CD8-positive, alpha-beta memory T cell (primary cell): ENCODE measurements around the gene NKAIN2. TPM values are rescaled to one million over a fixed set of nuclear protein-coding genes. Genes with fewer than 3 reads are reported as not detected.

Experiments
- CTCF ChIA-PET: fragments of 350-600 bp; sonication (Branson Sonifier 250); formaldehyde crosslinking; loops from one replicate; lab custom pipeline; 2021; ENCODE audit warnings: antibody characterized with exemption; lab: Charles Lee
- POLR2A ChIA-PET: fragments of 350-600 bp; sonication (Branson Sonifier 250); formaldehyde crosslinking; loops from one replicate; lab custom pipeline; 2021; ENCODE audit warnings: antibody characterized with exemption; lab: Charles Lee
- DNase-seq, 5 donors: peaks; one replicate each; pipeline versions ENCODE4 v3.0.0 to v3.0.0-alpha.2; 2020 to 2022; ENCODE audit warnings: mixed read lengths in 1 of 5
- H3K27ac ChIP-seq: one replicate; pipeline ENCODE4 v1.7.0; 2013; ENCODE audit warnings: low read depth, mild to moderate bottlenecking, low read length, moderate library complexity
- H3K27me3 ChIP-seq: 2 replicates; pipeline ENCODE4 v1.7.0; 2013; ENCODE audit warnings: low read length, mild to moderate bottlenecking; ENCODE audit not compliant: insufficient read depth, poor library complexity, severe bottlenecking
- H3K36me3 ChIP-seq: 2 replicates; pipeline ENCODE4 v1.7.0; 2013; ENCODE audit warnings: mild to moderate bottlenecking, low read length, moderate library complexity; ENCODE audit not compliant: insufficient read depth
- H3K4me1 ChIP-seq: 2 replicates; pipeline ENCODE4 v1.7.0; 2013; ENCODE audit warnings: mild to moderate bottlenecking, low read length, moderate library complexity; ENCODE audit not compliant: insufficient read depth
- H3K4me3 ChIP-seq: 2 replicates; pipeline ENCODE4 v1.7.0; 2013; ENCODE audit warnings: mild to moderate bottlenecking, low read length
- H3K9me3 ChIP-seq: 2 replicates; pipeline ENCODE4 v1.7.0; 2013; ENCODE audit warnings: mild to moderate bottlenecking, low read length
- H3K27ac Mint-ChIP-seq, 8 donors: one replicate each; pipeline ENCODE4 v1.8.0; 2020 to 2021; ENCODE audit warnings: mixed read lengths in 8 of 8, mild to moderate bottlenecking in 6 of 8, inconsistent platforms in 3 of 8, moderate library complexity in 3 of 8
- H3K27me3 Mint-ChIP-seq, 2 donors: one replicate each; pipeline ENCODE4 v1.8.0; 2020 to 2021; ENCODE audit warnings: mixed read lengths in 2 of 2, mild to moderate bottlenecking in 1 of 2, moderate library complexity in 1 of 2
- H3K36me3 Mint-ChIP-seq, 3 donors: one replicate each; pipeline ENCODE4 v1.8.0; 2020 to 2021; ENCODE audit warnings: mixed read lengths in 3 of 3, inconsistent platforms in 1 of 3, mild to moderate bottlenecking in 1 of 3
- H3K4me1 Mint-ChIP-seq, 3 donors: one replicate each; pipeline ENCODE4 v1.8.0; 2020 to 2021; ENCODE audit warnings: mixed read lengths in 3 of 3, inconsistent platforms in 1 of 3, mild to moderate bottlenecking in 1 of 3
- H3K4me3 Mint-ChIP-seq, 7 donors: one replicate each; pipeline ENCODE4 v1.8.0; 2020 to 2021; ENCODE audit warnings: mixed read lengths in 7 of 7, mild to moderate bottlenecking in 6 of 7, moderate library complexity in 4 of 7, inconsistent platforms in 2 of 7
- H3K9me3 Mint-ChIP-seq, 5 donors: one replicate each; pipeline ENCODE4 v1.8.0; 2020 to 2022; ENCODE audit warnings: mixed read lengths in 5 of 5, mild to moderate bottlenecking in 3 of 5, moderate library complexity in 2 of 5, inconsistent platforms in 1 of 5
- polyA plus RNA-seq: library from polyadenylated mRNA; unstranded; fragments of 300-500 nt; fragmentation: Illumina TruSeq; gene quantifications from one replicate; pipeline ENCODE4 v1.2.3, GENCODE V29; 2021
- total RNA-seq, 2 experiments: library from RNA; stranded (reverse); gene quantifications; one replicate each; pipeline ENCODE4 v1.2.3, GENCODE V29; 2021

Gene NKAIN2
- total and polyA plus RNA-seq, 3 experiments from 2014 or later = not detected

DNA sequence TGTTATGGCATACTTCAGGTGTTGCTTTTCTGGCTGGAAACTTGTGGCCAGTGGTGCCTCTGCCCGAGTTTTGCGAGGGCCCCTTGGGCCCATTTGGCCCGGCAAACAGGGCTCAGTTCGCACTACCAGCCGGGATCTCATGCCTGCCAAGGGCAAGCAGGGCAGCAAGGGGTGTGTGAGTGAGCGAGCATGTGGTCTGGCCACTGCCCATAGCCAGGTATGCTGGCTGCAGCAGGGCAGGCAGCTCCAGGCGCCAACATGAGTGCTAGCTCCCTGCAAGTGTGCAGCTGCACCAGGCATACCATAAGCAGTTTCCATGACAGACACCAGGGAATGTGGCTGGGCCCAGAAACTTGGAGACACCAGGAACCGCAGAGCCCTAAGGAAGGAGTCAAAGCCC lies 389.5 kb downstream of the NKAIN2 start:
- no peak overlapping the region for H3K4me3 ChIP-seq
- Mint-ChIP-seq H3K27me3 (no peaks in the 10 kb centered on the region), H3K9me3 (peaks cover 0 to 18% (median 4%) of the 10 kb centered on the region in 5 donors), H3K4me3 (no peak overlapping the region), H3K4me1 (no peaks in the 10 kb centered on the region), H3K27ac (no peak overlapping the region), H3K36me3 (no peaks in the 10 kb centered on the region)
- no peaks in the 10 kb centered on the region for H3K36me3 ChIP-seq
- POLR2A ChIA-PET = no interaction called here
- no peak for DNase-seq
- H3K27me3 ChIP-seq = no peaks in the 10 kb centered on the region
- H3K9me3 ChIP-seq = no peaks in the 10 kb centered on the region
- CTCF ChIA-PET = no interaction called here
- no peaks in the 10 kb centered on the region for H3K4me1 ChIP-seq
- no peak overlapping the region for H3K27ac ChIP-seq

DNA sequence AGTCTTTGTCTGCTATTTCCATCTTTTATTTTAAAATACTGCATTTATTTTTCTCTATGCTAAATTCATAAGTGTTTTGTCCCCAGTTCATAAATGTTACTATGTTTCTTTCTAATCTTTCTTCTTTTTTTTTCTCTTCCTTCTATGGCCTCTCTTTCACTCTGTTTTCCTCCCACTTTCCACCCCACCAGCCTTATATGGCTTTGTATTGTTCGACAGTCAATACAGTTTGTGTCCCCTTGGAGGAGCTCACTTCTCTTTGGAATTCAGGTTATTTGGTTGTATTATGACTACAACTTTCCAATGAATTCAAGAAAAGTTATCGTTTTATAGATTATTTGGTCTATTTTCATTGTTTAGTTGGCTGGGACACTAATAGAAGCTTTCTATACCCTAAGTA lies 393.5 kb downstream of the NKAIN2 start:
- ChIA-PET CTCF (no interaction called here), POLR2A (no interaction called here)
- Mint-ChIP-seq H3K9me3 (peaks cover 0 to 17% (median 1%) of the 10 kb centered on the region in 5 donors), H3K27ac (no peak overlapping the region), H3K27me3 (no peaks in the 10 kb centered on the region), H3K4me3 (no peak overlapping the region), H3K4me1 (no peaks in the 10 kb centered on the region), H3K36me3 (no peaks in the 10 kb centered on the region)
- Histone ChIP-seq H3K4me3 (no peak overlapping the region), H3K36me3 (no peaks in the 10 kb centered on the region), H3K27ac (no peak overlapping the region), H3K27me3 (no peaks in the 10 kb centered on the region), H3K4me1 (no peaks in the 10 kb centered on the region), H3K9me3 (no peaks in the 10 kb centered on the region)
- DNase-seq = no peak

DNA sequence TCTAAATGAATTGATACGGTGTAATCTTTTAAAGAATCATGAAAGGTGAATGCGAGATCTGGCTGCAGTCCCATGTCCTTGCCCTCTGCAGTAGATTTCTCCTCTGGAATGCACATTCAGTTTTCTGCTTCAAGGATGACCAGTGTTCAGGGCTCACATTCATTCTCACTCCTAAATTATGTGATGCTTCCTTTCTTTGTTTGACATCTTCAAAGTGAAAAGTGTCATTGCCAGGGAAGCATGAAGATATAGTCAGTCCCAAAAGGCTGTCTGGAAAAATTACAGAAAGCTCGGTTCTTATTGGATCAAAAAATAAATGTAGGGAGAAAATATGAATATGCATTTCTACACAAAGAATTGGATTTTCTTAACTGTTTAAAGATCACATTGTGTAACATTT lies 395.6 kb downstream of the NKAIN2 start:
- ChIA-PET POLR2A (no interaction called here), CTCF (no interaction called here)
- Mint-ChIP-seq H3K27me3 (no peaks in the 10 kb centered on the region), H3K36me3 (no peaks in the 10 kb centered on the region), H3K27ac (no peak overlapping the region), H3K4me3 (no peak overlapping the region), H3K4me1 (no peaks in the 10 kb centered on the region), H3K9me3 (peaks cover 0 to 20% (median 0%) of the 10 kb centered on the region in 5 donors)
- Histone ChIP-seq H3K27ac (no peak overlapping the region), H3K4me3 (no peak overlapping the region), H3K9me3 (no peaks in the 10 kb centered on the region), H3K4me1 (no peaks in the 10 kb centered on the region), H3K36me3 (no peaks in the 10 kb centered on the region), H3K27me3 (no peaks in the 10 kb centered on the region)
- no peak for DNase-seq

DNA sequence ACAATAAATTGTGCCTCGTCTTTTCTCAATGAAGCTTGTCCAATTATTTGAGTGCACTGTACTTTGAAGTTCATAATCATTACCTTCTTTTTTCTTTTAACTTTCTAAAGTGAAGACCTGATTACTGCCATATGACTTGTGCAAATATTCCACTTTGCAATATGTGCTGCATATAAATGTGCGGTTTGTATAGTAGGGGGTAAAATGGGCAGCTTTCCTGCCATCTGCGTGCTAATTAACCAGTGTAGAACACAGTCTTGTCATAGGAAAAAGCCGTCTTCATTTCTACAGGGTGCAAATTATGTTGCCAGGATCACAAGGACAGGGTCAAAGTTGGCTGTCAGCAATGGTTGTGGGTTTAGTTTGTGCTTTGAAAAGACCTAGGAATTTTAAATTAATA lies 397.0 kb downstream of the NKAIN2 start:
- Mint-ChIP-seq H3K27ac (no peak overlapping the region), H3K27me3 (no peaks in the 10 kb centered on the region), H3K4me1 (no peaks in the 10 kb centered on the region), H3K36me3 (no peaks in the 10 kb centered on the region), H3K4me3 (no peak overlapping the region), H3K9me3 (peaks cover 0 to 17% (median 0%) of the 10 kb centered on the region in 5 donors)
- H3K27me3 ChIP-seq = no peaks in the 10 kb centered on the region
- H3K27ac ChIP-seq = no peak overlapping the region
- H3K9me3 ChIP-seq = no peaks in the 10 kb centered on the region
- DNase-seq = no peak
- ChIA-PET POLR2A (no interaction called here), CTCF (no interaction called here)
- H3K36me3 ChIP-seq = no peaks in the 10 kb centered on the region
- no peaks in the 10 kb centered on the region for H3K4me1 ChIP-seq
- no peak overlapping the region for H3K4me3 ChIP-seq

DNA sequence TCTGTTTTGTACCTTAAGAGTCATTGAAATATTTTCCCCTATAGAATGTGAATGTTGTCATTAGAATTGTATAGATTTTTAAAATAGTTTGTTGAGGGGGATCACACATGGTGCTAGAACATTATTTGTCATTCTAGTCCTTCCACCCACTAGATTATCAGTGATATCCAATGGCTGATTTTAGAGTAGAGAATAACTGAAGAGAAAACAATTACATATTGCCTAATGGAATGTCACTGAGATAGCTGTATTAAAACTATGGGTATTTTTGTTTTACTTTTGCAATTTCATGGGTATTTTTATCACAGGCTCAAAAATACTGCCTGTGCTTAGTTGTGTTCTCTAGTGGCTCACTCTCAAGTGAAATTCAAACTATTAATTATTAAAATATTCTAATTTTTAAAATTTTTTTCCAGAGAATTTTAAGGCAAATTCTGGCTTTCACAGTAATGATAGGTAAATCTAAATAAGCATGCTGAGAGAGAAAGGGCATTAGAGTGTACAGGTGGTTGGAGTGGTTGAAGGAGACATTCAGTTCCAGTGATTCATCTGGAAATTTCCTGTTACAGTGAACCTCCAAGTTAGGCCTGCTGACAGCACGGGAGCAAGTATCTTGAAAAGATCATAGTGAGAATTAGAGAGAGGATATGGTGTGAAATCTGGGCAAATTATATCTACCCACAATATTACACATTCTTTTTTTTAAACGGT lies 399.6 kb downstream of the NKAIN2 start:
- CTCF ChIA-PET = no interaction called here
- no peak overlapping the region for H3K27ac ChIP-seq
- no peaks in the 10 kb centered on the region for H3K27me3 ChIP-seq
- H3K4me1 Mint-ChIP-seq = no peaks in the 10 kb centered on the region
- H3K4me3 ChIP-seq = no peak overlapping the region
- no peak overlapping the region for H3K27ac Mint-ChIP-seq
- H3K9me3 Mint-ChIP-seq = peaks cover 0 to 17% (median 0%) of the 10 kb centered on the region in 5 donors
- no peak overlapping the region for H3K4me3 Mint-ChIP-seq
- H3K27me3 Mint-ChIP-seq = no peaks in the 10 kb centered on the region
- no peaks in the 10 kb centered on the region for H3K4me1 ChIP-seq
- H3K36me3 Mint-ChIP-seq = no peaks in the 10 kb centered on the region
- no peak for DNase-seq
- no peaks in the 10 kb centered on the region for H3K9me3 ChIP-seq
- POLR2A ChIA-PET = no interaction called here
- no peaks in the 10 kb centered on the region for H3K36me3 ChIP-seq

DNA sequence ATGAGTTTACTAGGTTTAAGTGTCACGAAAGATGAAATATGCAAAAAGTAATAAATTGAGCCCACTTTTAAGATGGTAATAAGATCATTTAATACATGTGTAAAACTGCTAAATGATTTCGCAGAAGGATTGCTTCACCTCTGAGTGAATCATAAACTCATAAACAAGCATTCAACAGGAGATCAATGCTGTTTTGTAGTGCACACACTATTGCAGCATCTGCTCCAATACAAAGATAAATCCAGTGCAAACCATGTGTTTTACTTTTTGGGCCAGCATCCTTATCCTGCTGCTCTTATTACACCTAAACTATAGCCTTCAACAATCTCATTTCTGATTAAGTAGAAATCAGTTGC lies 400.1 kb downstream of the NKAIN2 start:
- H3K4me1 Mint-ChIP-seq = no peaks in the 10 kb centered on the region
- POLR2A ChIA-PET = no interaction called here
- H3K36me3 Mint-ChIP-seq = no peaks in the 10 kb centered on the region
- Histone ChIP-seq H3K27me3 (no peaks in the 10 kb centered on the region), H3K9me3 (no peaks in the 10 kb centered on the region), H3K4me3 (no peak overlapping the region), H3K27ac (no peak overlapping the region), H3K36me3 (no peaks in the 10 kb centered on the region), H3K4me1 (no peaks in the 10 kb centered on the region)
- H3K27me3 Mint-ChIP-seq = no peaks in the 10 kb centered on the region
- H3K9me3 Mint-ChIP-seq = peaks cover 0 to 17% (median 0%) of the 10 kb centered on the region in 5 donors
- CTCF ChIA-PET = no interaction called here
- DNase-seq = no peak
- no peak overlapping the region for H3K4me3 Mint-ChIP-seq
- no peak overlapping the region for H3K27ac Mint-ChIP-seq

DNA sequence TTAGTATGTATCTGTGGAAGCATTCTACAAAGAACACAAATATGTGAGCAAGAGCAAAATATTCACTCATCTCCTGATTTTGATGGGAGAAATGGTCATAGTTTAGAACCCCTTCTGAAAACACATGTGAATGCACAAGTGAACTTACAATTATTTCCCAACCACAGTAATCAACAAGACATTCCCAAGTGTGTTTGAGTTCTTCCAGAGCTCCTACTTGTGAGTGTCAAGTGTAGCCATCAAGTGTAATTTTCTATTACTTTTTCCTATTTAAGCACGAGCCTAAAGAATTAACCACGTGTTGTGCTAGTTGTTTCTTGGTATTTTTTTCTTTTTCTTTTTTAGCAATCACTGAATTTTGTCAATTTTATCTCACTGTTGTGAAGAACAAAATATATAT lies 402.3 kb downstream of the NKAIN2 start:
- Mint-ChIP-seq H3K27me3 (no peaks in the 10 kb centered on the region), H3K27ac (no peak overlapping the region)

DNA sequence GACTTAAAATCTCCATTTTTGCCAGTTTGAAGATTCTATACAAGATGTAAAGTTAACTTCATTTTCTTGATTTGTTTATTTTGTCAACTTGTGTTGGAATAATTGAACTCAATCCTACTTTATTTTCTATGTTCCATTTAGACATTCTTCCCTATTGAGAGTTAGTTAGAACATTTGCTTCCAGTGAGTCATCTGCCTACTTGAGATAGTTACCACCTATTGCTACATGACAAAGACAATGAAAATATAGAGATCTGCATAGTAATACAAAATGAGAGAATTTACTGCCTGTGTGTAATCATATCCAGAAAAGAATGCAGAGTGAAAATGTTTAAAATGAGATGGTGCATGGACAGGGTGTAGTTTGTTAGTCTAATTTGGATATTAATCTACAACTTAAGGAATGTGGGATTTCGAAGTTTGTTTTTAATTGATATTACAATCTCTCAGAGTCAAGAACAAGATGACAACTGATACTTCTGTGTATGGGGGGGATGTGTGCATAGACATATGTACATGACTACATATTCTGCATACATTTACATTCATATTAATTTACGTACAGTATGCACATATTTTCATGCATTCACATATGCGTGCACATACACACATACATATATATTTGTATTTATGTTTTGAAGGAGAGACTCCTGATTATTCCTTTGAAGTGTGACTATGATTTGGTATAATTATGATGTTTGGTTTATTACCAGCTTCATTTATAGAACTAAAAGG lies 420.1 kb downstream of the NKAIN2 start:
- Histone ChIP-seq H3K4me3 (no peak overlapping the region), H3K9me3 (no peaks in the 10 kb centered on the region), H3K27me3 (no peaks in the 10 kb centered on the region), H3K36me3 (no peaks in the 10 kb centered on the region), H3K4me1 (no peaks in the 10 kb centered on the region), H3K27ac (no peak overlapping the region)
- CTCF ChIA-PET = no interaction called here
- Mint-ChIP-seq H3K36me3 (peaks cover 0 to 1% (median 0%) of the 10 kb centered on the region in 3 donors), H3K27me3 (no peaks in the 10 kb centered on the region), H3K9me3 (peaks cover 4 to 20% (median 8%) of the 10 kb centered on the region in 5 donors), H3K4me1 (no peaks in the 10 kb centered on the region), H3K4me3 (no peak overlapping the region), H3K27ac (no peak overlapping the region)
- POLR2A ChIA-PET = no interaction called here
- DNase-seq = no peak

More for the DNA sequence above, 402.3 kb downstream of the NKAIN2 start:
- ChIA-PET POLR2A (no interaction called here), CTCF (no interaction called here)
- H3K36me3 Mint-ChIP-seq = no peaks in the 10 kb centered on the region
- no peaks in the 10 kb centered on the region for H3K9me3 ChIP-seq
- no peak overlapping the region for H3K4me3 ChIP-seq
- no peaks in the 10 kb centered on the region for H3K4me1 ChIP-seq
- no peaks in the 10 kb centered on the region for H3K4me1 Mint-ChIP-seq
- H3K27me3 ChIP-seq = no peaks in the 10 kb centered on the region
- no peak overlapping the region for H3K27ac ChIP-seq
- peaks cover 0 to 32% (median 0%) of the 10 kb centered on the region in 5 donors for H3K9me3 Mint-ChIP-seq
- no peak overlapping the region for H3K4me3 Mint-ChIP-seq
- H3K36me3 ChIP-seq = no peaks in the 10 kb centered on the region
- DNase-seq = no peak
